Glomerular endothelial cell (primary cell): ENCODE results near the gene HAAO. TPM values are rescaled to one million over a fixed set of nuclear protein-coding genes. Genes with fewer than 3 reads are reported as not detected.

ENCODE experiments used
- total RNA-seq: library from RNA; depleted of rRNA; stranded (reverse); fragments of >200 nt; gene quantifications from 2 replicates; pipeline ENCODE4 v1.2.3, GENCODE V29; 2015

The HAAO gene
- total RNA-seq, 1 donor from 2014 or later, result not detected

Other genes starting within 250 kb of the HAAO start
- 29.0 and 37.2 TPM in 2 replicates for gene MTA3, start 224.0 kb downstream of the HAAO start, total RNA-seq
- gene OXER1, start 28.4 kb downstream of the HAAO start, total RNA-seq, result not detected in 2 replicates